Measurements from ENCODE around the gene RFFL.

Gene RFFL

GRCh38 chr17:34958438-34958837 lies 105.1 kb downstream of the RFFL start:
- FAIRE-seq: no peak
